Skeletal muscle tissue (tissue), 4 donors: Measurements from ENCODE around the gene KCNJ9. TPM values are rescaled to one million over a fixed set of nuclear protein-coding genes. Genes with fewer than 3 reads are reported as not detected.

Experiments used
- H3K27ac ChIP-seq: one replicate; pipeline ENCODE4 v1.7.0; 2013; ENCODE audit warnings: mild to moderate bottlenecking, low read depth, low read length, inconsistent platforms
- H3K27me3 ChIP-seq, 3 donors: one replicate each; pipeline ENCODE4 v1.7.0; 2013; ENCODE audit warnings: low read length in 3 of 3; ENCODE audit not compliant: control insufficient read depth in 3 of 3, insufficient read depth in 3 of 3
- H3K36me3 ChIP-seq, 3 donors: one replicate each; pipeline ENCODE4 v1.7.0; 2013; ENCODE audit warnings: low read length in 3 of 3; ENCODE audit not compliant: control insufficient read depth in 3 of 3, insufficient read depth in 3 of 3
- H3K4me1 ChIP-seq, 3 donors: one replicate each; pipeline ENCODE4 v1.7.0; 2013; ENCODE audit warnings: low read length in 3 of 3, mild to moderate bottlenecking in 3 of 3; ENCODE audit not compliant: control insufficient read depth in 3 of 3, insufficient read depth in 3 of 3
- H3K4me3 ChIP-seq, 3 donors: one replicate each; pipeline ENCODE4 v1.7.0; 2013; ENCODE audit warnings: low read length in 3 of 3
- H3K9ac ChIP-seq, 3 donors: one replicate each; pipeline ENCODE4 v1.7.0; 2013; ENCODE audit warnings: low read length in 3 of 3, mild to moderate bottlenecking in 3 of 3, moderate library complexity in 2 of 3, low read depth in 1 of 3
- H3K9me3 ChIP-seq, 3 donors: one replicate each; pipeline ENCODE4 v1.7.0; 2013; ENCODE audit warnings: low read length in 3 of 3; ENCODE audit not compliant: control insufficient read depth in 3 of 3
- total RNA-seq: library from RNA; depleted of rRNA; stranded (reverse); fragments of >200 nt; gene quantifications from one replicate; pipeline ENCODE4 v1.2.3, GENCODE V29; 2014
- donor health status: Osteomylitis.

The KCNJ9 gene
- total RNA-seq, 1 donor from 2014 or later: not detected

DNA sequence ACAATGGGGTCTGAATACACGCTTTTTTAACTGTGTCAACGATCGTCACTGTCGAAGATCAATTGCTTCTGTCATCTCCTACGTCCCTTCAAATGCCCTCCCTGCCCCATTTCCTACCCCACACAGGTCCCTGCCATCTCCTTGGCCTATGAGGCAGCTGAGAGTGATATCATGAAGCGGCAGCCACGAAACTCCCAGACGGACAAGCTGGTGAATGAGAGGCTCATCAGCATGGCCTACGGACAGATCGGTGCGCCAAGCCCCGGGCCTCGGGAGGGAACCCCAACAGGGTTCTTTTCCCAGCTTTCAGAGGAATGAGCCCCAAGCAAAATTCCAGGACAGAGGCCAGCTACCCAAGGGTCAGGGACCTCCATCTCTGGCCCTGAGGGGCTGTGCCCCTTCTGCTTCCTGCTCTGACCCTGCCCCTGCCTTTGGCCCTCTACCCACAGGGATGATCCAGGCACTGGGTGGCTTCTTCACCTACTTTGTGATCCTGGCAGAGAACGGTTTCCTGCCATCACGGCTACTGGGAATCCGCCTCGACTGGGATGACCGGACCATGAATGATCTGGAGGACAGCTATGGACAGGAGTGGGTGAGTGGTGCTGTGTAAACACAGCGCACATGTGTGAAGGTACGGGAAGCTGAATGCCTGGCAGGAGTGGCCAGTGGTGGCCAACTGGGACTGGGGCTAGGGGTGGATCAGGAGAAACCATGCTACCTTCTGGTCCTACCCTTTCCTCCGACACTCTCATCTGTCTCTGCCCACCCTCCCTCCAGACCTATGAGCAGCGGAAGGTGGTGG, 55.0 kb downstream of the KCNJ9 start:
- H3K4me1 ChIP-seq: peaks cover 51 to 80% (median 60%) of the 10 kb centered on the region in 3 donors
- H3K9me3 ChIP-seq: no peaks in the 10 kb centered on the region
- H3K36me3 ChIP-seq: peaks cover 76 to 85% (median 83%) of the 10 kb centered on the region in 3 donors
- H3K9ac ChIP-seq: peak overlapping the region in 1 of 3 donors; percentile 62
- peak overlapping the region; percentile 96 for H3K27ac ChIP-seq
- no peak overlapping the region for H3K4me3 ChIP-seq
- no peaks in the 10 kb centered on the region for H3K27me3 ChIP-seq

DNA sequence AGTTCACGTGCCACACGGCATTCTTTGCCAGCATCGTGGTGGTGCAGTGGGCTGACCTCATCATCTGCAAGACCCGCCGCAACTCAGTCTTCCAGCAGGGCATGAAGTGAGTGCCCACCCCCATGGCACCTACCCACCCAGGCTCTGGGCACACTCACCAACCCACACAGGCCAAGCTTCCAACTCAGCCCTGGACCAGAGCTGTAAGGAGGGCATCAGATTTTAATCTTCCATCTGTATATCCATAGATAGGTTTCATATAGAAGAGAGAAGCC, 55.5 kb downstream of the KCNJ9 start:
- no peak overlapping the region for H3K4me3 ChIP-seq
- no peaks in the 10 kb centered on the region for H3K27me3 ChIP-seq
- no peaks in the 10 kb centered on the region for H3K9me3 ChIP-seq
- peak overlapping the region; percentile 96 for H3K27ac ChIP-seq
- H3K9ac ChIP-seq: peak overlapping the region in 1 of 3 donors; percentile 62
- H3K36me3 ChIP-seq: peaks cover 80 to 91% (median 88%) of the 10 kb centered on the region in 3 donors
- peaks cover 51 to 78% (median 56%) of the 10 kb centered on the region in 3 donors for H3K4me1 ChIP-seq

DNA sequence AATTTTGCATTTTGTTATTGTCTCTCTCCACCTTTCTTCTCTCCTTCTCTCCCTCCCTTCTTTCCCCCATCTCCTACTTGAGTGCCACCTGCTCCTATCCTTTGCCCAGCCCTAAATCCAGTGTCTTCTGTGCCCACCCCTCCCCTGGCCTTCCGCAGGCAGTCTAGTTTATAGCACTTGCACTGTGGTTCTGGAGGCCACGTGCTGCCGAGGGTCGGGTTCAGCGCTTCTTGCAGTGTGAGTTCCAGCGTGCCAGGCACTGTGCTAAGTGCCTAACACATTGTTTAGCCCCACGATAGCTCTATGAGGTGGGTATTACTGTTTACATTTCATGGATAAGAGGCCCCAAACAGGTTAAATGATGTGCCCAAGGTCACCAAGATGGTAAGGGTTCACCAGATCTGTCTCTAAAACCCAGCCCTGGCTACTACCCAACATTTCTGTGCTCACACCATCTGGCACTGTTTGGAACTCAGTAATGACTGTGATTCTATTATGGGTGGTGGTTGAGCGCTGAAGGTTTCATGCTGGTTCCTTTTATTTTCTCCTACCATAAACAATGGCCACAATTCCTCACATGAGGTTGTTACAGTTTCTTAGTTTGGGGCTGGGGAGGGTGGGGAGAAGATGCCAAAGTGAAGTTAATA, 56.0 kb downstream of the KCNJ9 start:
- H3K4me1 ChIP-seq: peaks cover 49 to 73% (median 52%) of the 10 kb centered on the region in 3 donors

DNA sequence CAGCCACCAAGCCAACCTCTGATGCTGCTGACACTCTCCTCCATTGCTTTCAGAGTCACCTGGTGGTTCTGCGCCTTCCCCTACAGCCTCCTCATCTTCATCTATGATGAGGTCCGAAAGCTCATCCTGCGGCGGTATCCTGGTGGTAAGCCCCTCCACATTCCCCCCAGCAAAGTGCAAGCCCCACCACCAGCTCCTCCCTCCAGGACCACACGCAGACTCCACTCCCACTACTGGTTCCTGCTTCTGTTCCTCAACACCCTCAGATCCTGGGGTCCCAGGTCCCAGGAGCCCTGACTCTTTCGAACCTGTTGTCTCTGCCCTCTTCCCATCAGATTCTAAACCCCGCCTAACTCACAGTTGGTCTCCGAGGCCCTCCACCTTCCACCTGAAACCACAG, 58.5 kb downstream of the KCNJ9 start:
- H3K4me3 ChIP-seq: no peak overlapping the region
- no peak overlapping the region for H3K9ac ChIP-seq
- peaks cover 67 to 79% (median 71%) of the 10 kb centered on the region in 3 donors for H3K36me3 ChIP-seq
- peaks cover 28 to 48% (median 28%) of the 10 kb centered on the region in 3 donors for H3K4me1 ChIP-seq
- H3K27me3 ChIP-seq: no peaks in the 10 kb centered on the region
- H3K9me3 ChIP-seq: no peaks in the 10 kb centered on the region
- H3K27ac ChIP-seq: no peak overlapping the region

More for the DNA sequence above, 56.0 kb downstream of the KCNJ9 start:
- Histone ChIP-seq H3K9ac (peak overlapping the region in 1 of 3 donors; percentile 14), H3K27ac (peak overlapping the region; percentile 96), H3K4me3 (no peak overlapping the region), H3K27me3 (no peaks in the 10 kb centered on the region), H3K36me3 (peaks cover 84 to 96% (median 91%) of the 10 kb centered on the region in 3 donors), H3K9me3 (no peaks in the 10 kb centered on the region)

Other genes starting within 250 kb of the KCNJ9 start
- gene VSIG8, start 218.9 kb upstream of the KCNJ9 start, total RNA-seq: not detected
- not detected for gene CFAP45, start 181.4 kb upstream of the KCNJ9 start, total RNA-seq
- gene TAGLN2, start 156.0 kb upstream of the KCNJ9 start, total RNA-seq: 85.1 TPM
- gene IGSF9, start 135.9 kb upstream of the KCNJ9 start, total RNA-seq: under 0.01 TPM
- gene SLAMF9, start 127.3 kb upstream of the KCNJ9 start, total RNA-seq: not detected
- gene PIGM, start 49.5 kb upstream of the KCNJ9 start, total RNA-seq: 3.1 TPM
- 0.52 TPM for gene KCNJ10, start 11.4 kb upstream of the KCNJ9 start, total RNA-seq
- gene IGSF8, start 17.1 kb downstream of the KCNJ9 start, total RNA-seq: 11.5 TPM
- 38.1 TPM for gene ATP1A2, start 34.2 kb downstream of the KCNJ9 start, total RNA-seq
- under 0.01 TPM for gene ATP1A4, start 70.1 kb downstream of the KCNJ9 start, total RNA-seq
- gene CASQ1, start 109.0 kb downstream of the KCNJ9 start, total RNA-seq: 616 TPM
- 26.1 TPM for gene PEA15, start 123.8 kb downstream of the KCNJ9 start, total RNA-seq
- 63.2 TPM for gene DCAF8, start 181.0 kb downstream of the KCNJ9 start, total RNA-seq
- 30.3 TPM for gene PEX19, start 203.6 kb downstream of the KCNJ9 start, total RNA-seq